MM.1S (cell line): ENCODE data around the gene RAB44.

Source experiments
- EZH2 ChIP-seq: fragments of 300-600 bp; sonication (generic); optimal IDR thresholded peaks from 2 replicates; pipeline ENCODE3; 2017; ENCODE audit warnings: low read depth, mild to moderate bottlenecking, antibody characterized with exemption, low read length, mixed read lengths
- EZH2phosphoT487 ChIP-seq: fragments of 300-600 bp; sonication (generic); IDR thresholded peaks from 2 replicates; pipeline ENCODE4 v1.6.1; 2018; ENCODE audit warnings: antibody characterized with exemption, low read length
- TF ChIP-seq, protein P1 (sequence below): fragments of 300-600 bp; sonication (generic); IDR thresholded peaks from 2 replicates; pipeline ENCODE4 v1.5.1; 2016; ENCODE audit warnings: antibody characterized with exemption, low read length, mixed read lengths

DNA sequence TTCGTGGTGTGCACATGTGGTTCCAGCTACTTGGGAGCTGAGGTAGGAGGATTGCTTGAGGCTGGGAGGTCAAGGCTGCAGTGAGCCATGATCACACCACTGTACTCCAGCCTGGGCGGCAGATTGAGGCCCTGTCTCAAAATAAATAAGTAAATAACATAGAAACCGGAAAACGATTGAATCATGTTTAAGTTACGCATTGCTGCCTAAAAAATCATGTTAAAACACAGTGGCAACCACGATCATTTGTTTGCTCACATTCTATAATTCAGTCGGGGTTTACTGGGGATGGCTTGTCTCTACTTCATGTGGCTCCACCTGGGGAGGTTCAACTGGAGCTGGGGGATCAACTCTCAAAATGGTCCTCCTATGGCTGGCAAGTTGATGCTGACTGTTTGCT lies 27.4 kb upstream of the RAB44 start:
- TF ChIP-seq, protein P1, sequence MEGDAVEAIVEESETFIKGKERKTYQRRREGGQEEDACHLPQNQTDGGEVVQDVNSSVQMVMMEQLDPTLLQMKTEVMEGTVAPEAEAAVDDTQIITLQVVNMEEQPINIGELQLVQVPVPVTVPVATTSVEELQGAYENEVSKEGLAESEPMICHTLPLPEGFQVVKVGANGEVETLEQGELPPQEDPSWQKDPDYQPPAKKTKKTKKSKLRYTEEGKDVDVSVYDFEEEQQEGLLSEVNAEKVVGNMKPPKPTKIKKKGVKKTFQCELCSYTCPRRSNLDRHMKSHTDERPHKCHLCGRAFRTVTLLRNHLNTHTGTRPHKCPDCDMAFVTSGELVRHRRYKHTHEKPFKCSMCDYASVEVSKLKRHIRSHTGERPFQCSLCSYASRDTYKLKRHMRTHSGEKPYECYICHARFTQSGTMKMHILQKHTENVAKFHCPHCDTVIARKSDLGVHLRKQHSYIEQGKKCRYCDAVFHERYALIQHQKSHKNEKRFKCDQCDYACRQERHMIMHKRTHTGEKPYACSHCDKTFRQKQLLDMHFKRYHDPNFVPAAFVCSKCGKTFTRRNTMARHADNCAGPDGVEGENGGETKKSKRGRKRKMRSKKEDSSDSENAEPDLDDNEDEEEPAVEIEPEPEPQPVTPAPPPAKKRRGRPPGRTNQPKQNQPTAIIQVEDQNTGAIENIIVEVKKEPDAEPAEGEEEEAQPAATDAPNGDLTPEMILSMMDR, result no peak
- TF ChIP-seq EZH2phosphoT487 (no peak), EZH2 (no peak)
